WTC11 (cell line): Measurements from ENCODE around the gene TEX54. TPM values are rescaled to one million over a fixed set of nuclear protein-coding genes. Genes with fewer than 3 reads are reported as not detected.

Experiments used
- ATF1 ChIP-seq: sonication (generic); formaldehyde crosslinking; IDR thresholded peaks from 2 replicates; pipeline ENCODE4 v1.8.1; 2023; ENCODE audit warnings: mild to moderate bottlenecking, moderate library complexity, missing genetic modification reagents
- ELF4 ChIP-seq: sonication (generic); formaldehyde crosslinking; IDR thresholded peaks from 2 replicates; pipeline ENCODE4 v1.8.1; 2022; ENCODE audit warnings: low read depth, mild to moderate bottlenecking, moderate library complexity, missing genetic modification reagents
- EMX1 ChIP-seq: fragments of 250-450 bp; sonication (Bioruptor Pico); IDR thresholded peaks from 2 replicates; pipeline ENCODE4 v1.8.0; 2021; ENCODE audit warnings: mild to moderate bottlenecking
- FOXJ3 ChIP-seq: sonication (generic); formaldehyde crosslinking; IDR thresholded peaks from 2 replicates; pipeline ENCODE4 v1.9.0; 2021; ENCODE audit warnings: missing genetic modification reagents, mild to moderate bottlenecking, borderline replicate concordance
- GABPB1 ChIP-seq: sonication (generic); formaldehyde crosslinking; IDR thresholded peaks from 2 replicates; pipeline ENCODE4 v1.8.1; 2023; ENCODE audit warnings: mild to moderate bottlenecking, missing genetic modification reagents
- HMGA2 ChIP-seq: fragments of 250-450 bp; sonication (Bioruptor Pico); IDR thresholded peaks from 2 replicates; pipeline ENCODE4 v1.4.0; 2021; ENCODE audit warnings: mild to moderate bottlenecking, moderate library complexity
- JUN ChIP-seq: sonication (generic); formaldehyde crosslinking; IDR thresholded peaks from 2 replicates; pipeline ENCODE4 v1.8.0; 2023; ENCODE audit warnings: mild to moderate bottlenecking, missing genetic modification reagents
- NFATC4 ChIP-seq: fragments of 250-450 bp; sonication (Bioruptor Pico); IDR thresholded peaks from 2 replicates; pipeline ENCODE4 v1.9.0; 2021; ENCODE audit warnings: mild to moderate bottlenecking
- NFYB ChIP-seq: sonication (generic); formaldehyde crosslinking; conservative IDR thresholded peaks from 2 replicates; pipeline ENCODE4 v1.8.0; 2022; ENCODE audit warnings: low read depth, missing genetic modification reagents
- OVOL2 ChIP-seq: fragments of 250-450 bp; sonication (Bioruptor Pico); IDR thresholded peaks from 2 replicates; pipeline ENCODE4 v1.9.0; 2021; ENCODE audit warnings: mild to moderate bottlenecking, borderline replicate concordance
- RELA ChIP-seq: sonication (generic); formaldehyde crosslinking; IDR thresholded peaks from 2 replicates; pipeline ENCODE4 v1.8.1; 2022; ENCODE audit warnings: missing genetic modification reagents, mild to moderate bottlenecking, borderline replicate concordance
- RORB ChIP-seq: fragments of 250-450 bp; sonication (Bioruptor Pico); IDR thresholded peaks from 2 replicates; pipeline ENCODE4 v1.9.0; 2021; ENCODE audit warnings: mild to moderate bottlenecking
- SMAD4 ChIP-seq: sonication (generic); formaldehyde crosslinking; IDR thresholded peaks from 2 replicates; pipeline ENCODE4 v1.8.0; 2022; ENCODE audit warnings: mild to moderate bottlenecking, missing genetic modification reagents
- TCF7 ChIP-seq: sonication (generic); formaldehyde crosslinking; IDR thresholded peaks from 2 replicates; pipeline ENCODE4 v1.8.0; 2022; ENCODE audit warnings: mild to moderate bottlenecking, low read depth, missing genetic modification reagents, moderate library complexity
- TEAD1 ChIP-seq: sonication (generic); formaldehyde crosslinking; IDR thresholded peaks from 2 replicates; pipeline ENCODE4 v1.8.0; 2022; ENCODE audit warnings: mild to moderate bottlenecking, missing genetic modification reagents
- ZNF121 ChIP-seq: sonication (generic); formaldehyde crosslinking; IDR thresholded peaks from 2 replicates; pipeline ENCODE4 v1.8.0; 2023; ENCODE audit warnings: missing genetic modification reagents
- ZNF219 ChIP-seq: sonication (generic); formaldehyde crosslinking; IDR thresholded peaks from 2 replicates; pipeline ENCODE4 v1.8.0; 2023; ENCODE audit warnings: missing genetic modification reagents, mild to moderate bottlenecking, borderline replicate concordance
- ZNF232 ChIP-seq: sonication (generic); formaldehyde crosslinking; IDR thresholded peaks from 2 replicates; pipeline ENCODE4 v1.8.0; 2022; ENCODE audit warnings: mild to moderate bottlenecking, missing genetic modification reagents
- ZNF317 ChIP-seq: sonication (generic); formaldehyde crosslinking; IDR thresholded peaks from 2 replicates; pipeline ENCODE4 v1.8.1; 2023; ENCODE audit warnings: low read depth, mild to moderate bottlenecking, moderate library complexity, missing genetic modification reagents, borderline replicate concordance
- ZNF423 ChIP-seq: fragments of 250-450 bp; sonication (Bioruptor Pico); IDR thresholded peaks from 2 replicates; pipeline ENCODE4 v2.1.2; 2022; ENCODE audit warnings: mild to moderate bottlenecking, moderate library complexity
- total RNA-seq: library from RNA; stranded (reverse); gene quantifications from 3 replicates; pipeline ENCODE4 v1.2.3, GENCODE V29; 2021
- TF ChIP-seq, protein P1 (sequence below): sonication (generic); formaldehyde crosslinking; IDR thresholded peaks from 2 replicates; pipeline ENCODE4 v1.8.1; 2023; ENCODE audit warnings: mild to moderate bottlenecking, moderate library complexity, missing genetic modification reagents
- TF ChIP-seq, protein P2 (sequence below): sonication (generic); formaldehyde crosslinking; IDR thresholded peaks from 2 replicates; pipeline ENCODE4 v1.8.1; 2022; ENCODE audit warnings: mild to moderate bottlenecking, missing genetic modification reagents, moderate library complexity, borderline replicate concordance
- TF ChIP-seq, protein P3 (sequence below): sonication (generic); formaldehyde crosslinking; IDR thresholded peaks from 2 replicates; pipeline ENCODE4 v1.8.1; 2023; ENCODE audit warnings: mild to moderate bottlenecking, missing genetic modification reagents, moderate library complexity
- TF ChIP-seq, protein P4 (sequence below): sonication (generic); formaldehyde crosslinking; IDR thresholded peaks from 2 replicates; pipeline ENCODE4 v1.8.0; 2023; ENCODE audit warnings: missing genetic modification reagents
- TF ChIP-seq, protein P5 (sequence below): sonication (generic); formaldehyde crosslinking; IDR thresholded peaks from 2 replicates; pipeline ENCODE4 v1.8.0; 2023; ENCODE audit warnings: mild to moderate bottlenecking, missing genetic modification reagents
- TF ChIP-seq, protein P6 (sequence below): fragments of 250-450 bp; sonication (Bioruptor Pico); IDR thresholded peaks from 2 replicates; pipeline ENCODE4 v1.9.0; 2021; ENCODE audit warnings: mild to moderate bottlenecking, borderline replicate concordance
- TF ChIP-seq, protein P7 (sequence below): sonication (generic); formaldehyde crosslinking; IDR thresholded peaks from 2 replicates; pipeline ENCODE4 v1.8.1; 2023; ENCODE audit warnings: mild to moderate bottlenecking, missing genetic modification reagents, moderate library complexity

Gene TEX54
- total RNA-seq, 1 experiment from 2014 or later = not detected

DNA sequence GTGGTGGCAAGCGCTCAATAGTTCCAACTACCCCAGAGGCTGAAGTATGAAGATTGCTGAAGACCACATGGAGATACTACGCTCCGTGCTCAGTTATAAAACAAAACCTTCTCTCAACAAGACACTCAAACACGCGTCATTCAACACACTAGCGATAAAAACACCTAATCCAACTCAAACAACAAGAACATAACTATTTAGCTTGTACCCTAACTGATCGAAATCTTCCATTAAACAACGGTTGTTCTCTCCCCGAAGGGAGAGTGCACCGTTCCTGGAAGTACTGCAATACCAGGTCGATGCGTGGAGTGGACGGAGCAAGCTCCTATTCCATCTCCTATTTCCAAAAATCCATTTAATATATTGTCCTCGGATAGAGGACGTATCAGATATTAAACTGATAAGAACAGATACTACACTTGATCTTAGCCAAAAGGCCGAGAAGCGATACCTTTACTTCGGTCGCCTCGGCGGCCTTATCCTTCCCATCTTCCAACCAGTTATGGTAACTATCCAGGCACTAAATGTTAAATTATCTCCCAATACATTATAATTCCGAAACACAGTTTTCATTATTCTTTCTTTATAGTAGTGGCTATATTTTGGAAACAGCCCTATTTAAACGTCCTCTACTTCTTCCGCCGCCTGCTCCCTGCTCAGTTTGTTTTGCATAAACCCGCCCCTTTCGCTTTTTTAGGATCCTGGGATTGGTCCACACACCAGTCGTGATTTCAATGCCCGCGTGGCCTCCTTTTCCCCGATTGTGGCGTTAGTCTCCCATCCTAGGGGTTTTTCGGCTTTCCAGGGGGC is 8.9 kb upstream of the TEX54 start (continued):
- TF ChIP-seq, protein P1, sequence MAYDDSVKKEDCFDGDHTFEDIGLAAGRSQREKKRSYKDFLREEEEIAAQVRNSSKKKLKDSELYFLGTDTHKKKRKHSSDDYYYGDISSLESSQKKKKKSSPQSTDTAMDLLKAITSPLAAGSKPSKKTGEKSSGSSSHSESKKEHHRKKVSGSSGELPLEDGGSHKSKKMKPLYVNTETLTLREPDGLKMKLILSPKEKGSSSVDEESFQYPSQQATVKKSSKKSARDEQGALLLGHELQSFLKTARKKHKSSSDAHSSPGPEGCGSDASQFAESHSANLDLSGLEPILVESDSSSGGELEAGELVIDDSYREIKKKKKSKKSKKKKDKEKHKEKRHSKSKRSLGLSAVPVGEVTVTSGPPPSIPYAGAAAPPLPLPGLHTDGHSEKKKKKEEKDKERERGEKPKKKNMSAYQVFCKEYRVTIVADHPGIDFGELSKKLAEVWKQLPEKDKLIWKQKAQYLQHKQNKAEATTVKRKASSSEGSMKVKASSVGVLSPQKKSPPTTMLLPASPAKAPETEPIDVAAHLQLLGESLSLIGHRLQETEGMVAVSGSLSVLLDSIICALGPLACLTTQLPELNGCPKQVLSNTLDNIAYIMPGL (CRISPR knock-in tag) = 0 out of 2 replicates have a peak, but pooled peaks have one; percentile 18
- TF ChIP-seq ZNF219 (CRISPR knock-in tag) (peak; percentile 91), FOXJ3 (CRISPR knock-in tag) (peak; percentile 79; the same call in 1 of the 2 replicates), HMGA2 (CRISPR knock-in tag) (peak; percentile 74), TEAD1 (CRISPR knock-in tag) (peak; percentile 97), RELA (peak; percentile 58; the same call in 1 of the 2 replicates), SMAD4 (CRISPR knock-in tag) (peak; percentile 85), ZNF121 (CRISPR knock-in tag) (no peak), ZNF423 (CRISPR knock-in tag) (peak; percentile 56), RORB (CRISPR knock-in tag) (peak; percentile 100), ZNF232 (CRISPR knock-in tag) (peak; percentile 96), NFATC4 (CRISPR knock-in tag) (peak; percentile 100), NFYB (CRISPR knock-in tag) (peak; percentile 50), EMX1 (CRISPR knock-in tag) (peak; percentile 100), TCF7 (CRISPR knock-in tag) (no peak), OVOL2 (CRISPR knock-in tag) (peak; percentile 100), GABPB1 (CRISPR knock-in tag) (peak; percentile 85), ATF1 (peak; percentile 93; the same call in 1 of the 2 replicates), ZNF317 (peak; percentile 71; the same call in 1 of the 2 replicates), JUN (peak; percentile 95), ELF4 (CRISPR knock-in tag) (peak; percentile 89; the same call in 1 of the 2 replicates)
- TF ChIP-seq, protein P2, sequence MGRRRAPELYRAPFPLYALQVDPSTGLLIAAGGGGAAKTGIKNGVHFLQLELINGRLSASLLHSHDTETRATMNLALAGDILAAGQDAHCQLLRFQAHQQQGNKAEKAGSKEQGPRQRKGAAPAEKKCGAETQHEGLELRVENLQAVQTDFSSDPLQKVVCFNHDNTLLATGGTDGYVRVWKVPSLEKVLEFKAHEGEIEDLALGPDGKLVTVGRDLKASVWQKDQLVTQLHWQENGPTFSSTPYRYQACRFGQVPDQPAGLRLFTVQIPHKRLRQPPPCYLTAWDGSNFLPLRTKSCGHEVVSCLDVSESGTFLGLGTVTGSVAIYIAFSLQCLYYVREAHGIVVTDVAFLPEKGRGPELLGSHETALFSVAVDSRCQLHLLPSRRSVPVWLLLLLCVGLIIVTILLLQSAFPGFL (CRISPR knock-in tag) = peak; percentile 97
- TF ChIP-seq, protein P3, sequence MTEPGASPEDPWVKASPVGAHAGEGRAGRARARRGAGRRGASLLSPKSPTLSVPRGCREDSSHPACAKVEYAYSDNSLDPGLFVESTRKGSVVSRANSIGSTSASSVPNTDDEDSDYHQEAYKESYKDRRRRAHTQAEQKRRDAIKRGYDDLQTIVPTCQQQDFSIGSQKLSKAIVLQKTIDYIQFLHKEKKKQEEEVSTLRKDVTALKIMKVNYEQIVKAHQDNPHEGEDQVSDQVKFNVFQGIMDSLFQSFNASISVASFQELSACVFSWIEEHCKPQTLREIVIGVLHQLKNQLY (CRISPR knock-in tag) = peak; percentile 97; the same call in 1 of the 2 replicates
- TF ChIP-seq, protein P4, sequence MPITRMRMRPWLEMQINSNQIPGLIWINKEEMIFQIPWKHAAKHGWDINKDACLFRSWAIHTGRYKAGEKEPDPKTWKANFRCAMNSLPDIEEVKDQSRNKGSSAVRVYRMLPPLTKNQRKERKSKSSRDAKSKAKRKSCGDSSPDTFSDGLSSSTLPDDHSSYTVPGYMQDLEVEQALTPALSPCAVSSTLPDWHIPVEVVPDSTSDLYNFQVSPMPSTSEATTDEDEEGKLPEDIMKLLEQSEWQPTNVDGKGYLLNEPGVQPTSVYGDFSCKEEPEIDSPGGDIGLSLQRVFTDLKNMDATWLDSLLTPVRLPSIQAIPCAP = peak; percentile 92; the same call in 1 of the 2 replicates
- TF ChIP-seq, protein P5, sequence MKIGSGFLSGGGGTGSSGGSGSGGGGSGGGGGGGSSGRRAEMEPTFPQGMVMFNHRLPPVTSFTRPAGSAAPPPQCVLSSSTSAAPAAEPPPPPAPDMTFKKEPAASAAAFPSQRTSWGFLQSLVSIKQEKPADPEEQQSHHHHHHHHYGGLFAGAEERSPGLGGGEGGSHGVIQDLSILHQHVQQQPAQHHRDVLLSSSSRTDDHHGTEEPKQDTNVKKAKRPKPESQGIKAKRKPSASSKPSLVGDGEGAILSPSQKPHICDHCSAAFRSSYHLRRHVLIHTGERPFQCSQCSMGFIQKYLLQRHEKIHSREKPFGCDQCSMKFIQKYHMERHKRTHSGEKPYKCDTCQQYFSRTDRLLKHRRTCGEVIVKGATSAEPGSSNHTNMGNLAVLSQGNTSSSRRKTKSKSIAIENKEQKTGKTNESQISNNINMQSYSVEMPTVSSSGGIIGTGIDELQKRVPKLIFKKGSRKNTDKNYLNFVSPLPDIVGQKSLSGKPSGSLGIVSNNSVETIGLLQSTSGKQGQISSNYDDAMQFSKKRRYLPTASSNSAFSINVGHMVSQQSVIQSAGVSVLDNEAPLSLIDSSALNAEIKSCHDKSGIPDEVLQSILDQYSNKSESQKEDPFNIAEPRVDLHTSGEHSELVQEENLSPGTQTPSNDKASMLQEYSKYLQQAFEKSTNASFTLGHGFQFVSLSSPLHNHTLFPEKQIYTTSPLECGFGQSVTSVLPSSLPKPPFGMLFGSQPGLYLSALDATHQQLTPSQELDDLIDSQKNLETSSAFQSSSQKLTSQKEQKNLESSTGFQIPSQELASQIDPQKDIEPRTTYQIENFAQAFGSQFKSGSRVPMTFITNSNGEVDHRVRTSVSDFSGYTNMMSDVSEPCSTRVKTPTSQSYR (CRISPR knock-in tag) = peak; percentile 91
- TF ChIP-seq, protein P6, sequence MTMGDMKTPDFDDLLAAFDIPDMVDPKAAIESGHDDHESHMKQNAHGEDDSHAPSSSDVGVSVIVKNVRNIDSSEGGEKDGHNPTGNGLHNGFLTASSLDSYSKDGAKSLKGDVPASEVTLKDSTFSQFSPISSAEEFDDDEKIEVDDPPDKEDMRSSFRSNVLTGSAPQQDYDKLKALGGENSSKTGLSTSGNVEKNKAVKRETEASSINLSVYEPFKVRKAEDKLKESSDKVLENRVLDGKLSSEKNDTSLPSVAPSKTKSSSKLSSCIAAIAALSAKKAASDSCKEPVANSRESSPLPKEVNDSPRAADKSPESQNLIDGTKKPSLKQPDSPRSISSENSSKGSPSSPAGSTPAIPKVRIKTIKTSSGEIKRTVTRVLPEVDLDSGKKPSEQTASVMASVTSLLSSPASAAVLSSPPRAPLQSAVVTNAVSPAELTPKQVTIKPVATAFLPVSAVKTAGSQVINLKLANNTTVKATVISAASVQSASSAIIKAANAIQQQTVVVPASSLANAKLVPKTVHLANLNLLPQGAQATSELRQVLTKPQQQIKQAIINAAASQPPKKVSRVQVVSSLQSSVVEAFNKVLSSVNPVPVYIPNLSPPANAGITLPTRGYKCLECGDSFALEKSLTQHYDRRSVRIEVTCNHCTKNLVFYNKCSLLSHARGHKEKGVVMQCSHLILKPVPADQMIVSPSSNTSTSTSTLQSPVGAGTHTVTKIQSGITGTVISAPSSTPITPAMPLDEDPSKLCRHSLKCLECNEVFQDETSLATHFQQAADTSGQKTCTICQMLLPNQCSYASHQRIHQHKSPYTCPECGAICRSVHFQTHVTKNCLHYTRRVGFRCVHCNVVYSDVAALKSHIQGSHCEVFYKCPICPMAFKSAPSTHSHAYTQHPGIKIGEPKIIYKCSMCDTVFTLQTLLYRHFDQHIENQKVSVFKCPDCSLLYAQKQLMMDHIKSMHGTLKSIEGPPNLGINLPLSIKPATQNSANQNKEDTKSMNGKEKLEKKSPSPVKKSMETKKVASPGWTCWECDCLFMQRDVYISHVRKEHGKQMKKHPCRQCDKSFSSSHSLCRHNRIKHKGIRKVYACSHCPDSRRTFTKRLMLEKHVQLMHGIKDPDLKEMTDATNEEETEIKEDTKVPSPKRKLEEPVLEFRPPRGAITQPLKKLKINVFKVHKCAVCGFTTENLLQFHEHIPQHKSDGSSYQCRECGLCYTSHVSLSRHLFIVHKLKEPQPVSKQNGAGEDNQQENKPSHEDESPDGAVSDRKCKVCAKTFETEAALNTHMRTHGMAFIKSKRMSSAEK = peak; percentile 100
- TF ChIP-seq, protein P7, sequence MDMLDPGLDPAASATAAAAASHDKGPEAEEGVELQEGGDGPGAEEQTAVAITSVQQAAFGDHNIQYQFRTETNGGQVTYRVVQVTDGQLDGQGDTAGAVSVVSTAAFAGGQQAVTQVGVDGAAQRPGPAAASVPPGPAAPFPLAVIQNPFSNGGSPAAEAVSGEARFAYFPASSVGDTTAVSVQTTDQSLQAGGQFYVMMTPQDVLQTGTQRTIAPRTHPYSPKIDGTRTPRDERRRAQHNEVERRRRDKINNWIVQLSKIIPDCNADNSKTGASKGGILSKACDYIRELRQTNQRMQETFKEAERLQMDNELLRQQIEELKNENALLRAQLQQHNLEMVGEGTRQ (CRISPR knock-in tag) = peak; percentile 52; the same call in 1 of the 2 replicates
